Fibroblast of lung (primary cell): ENCODE data around the gene UBXN10. TPM values are rescaled to one million over a fixed set of nuclear protein-coding genes. Genes with fewer than 3 reads are reported as not detected.

Experiments
- DNase-seq, 2 donors: peaks; one replicate each; pipeline versions ENCODE4 v3.0.0 to v3.0.0-alpha.2; 2010; ENCODE audit warnings: low read depth in 2 of 2
- H2AFZ ChIP-seq: 2 replicates; pipeline ENCODE4 v1.5.1; 2012; ENCODE audit warnings: low read length, control low read depth, inconsistent platforms
- H3K27ac ChIP-seq: 2 replicates; pipeline ENCODE4 v1.5.1; 2011; ENCODE audit warnings: low read length, control low read depth; ENCODE audit not compliant: insufficient read depth
- H3K27me3 ChIP-seq: 2 replicates; pipeline ENCODE4 v1.5.1; 2011; ENCODE audit warnings: mild to moderate bottlenecking, low read length; ENCODE audit not compliant: control insufficient read depth, insufficient read depth
- H3K36me3 ChIP-seq: 2 replicates; pipeline ENCODE4 v1.5.1; 2011; ENCODE audit warnings: low read length; ENCODE audit not compliant: control insufficient read depth, insufficient read depth
- H3K4me1 ChIP-seq: 2 replicates; pipeline ENCODE4 v1.5.1; 2011; ENCODE audit warnings: low read length; ENCODE audit not compliant: control insufficient read depth, insufficient read depth; ENCODE audit errors: extremely low read depth
- H3K4me2 ChIP-seq: 2 replicates; pipeline ENCODE4 v1.5.1; 2011; ENCODE audit warnings: low read length, control low read depth; ENCODE audit not compliant: insufficient read depth; ENCODE audit errors: extremely low read depth
- H3K4me3 ChIP-seq, 4 experiments: fragments of 200-600 bp in 1 of 4; sonication (generic) in 1 of 4; replicated peaks in 1 of 4; 2 replicates each; pipeline ENCODE4 v1.5.1; 2011 to 2016; ENCODE audit warnings: low read length in 4 of 4, low read depth in 3 of 4, mild to moderate bottlenecking in 3 of 4, control low read depth in 2 of 4, inconsistent platforms in 1 of 4, mixed read lengths in 1 of 4; ENCODE audit not compliant: insufficient read depth in 1 of 4; ENCODE audit errors: control extremely low read depth in 1 of 4
- H3K79me2 ChIP-seq: 2 replicates; pipeline ENCODE4 v1.5.1; 2012; ENCODE audit warnings: mild to moderate bottlenecking, low read length, inconsistent platforms; ENCODE audit not compliant: control insufficient read depth, insufficient read depth
- H3K9ac ChIP-seq: 2 replicates; pipeline ENCODE4 v1.5.1; 2011; ENCODE audit warnings: mild to moderate bottlenecking, low read length, control low read depth; ENCODE audit not compliant: insufficient read depth
- H3K9me3 ChIP-seq: 2 replicates; pipeline ENCODE4 v1.5.1; 2012; ENCODE audit warnings: low read depth, low read length; ENCODE audit not compliant: control insufficient read depth, insufficient read depth
- H4K20me1 ChIP-seq: 2 replicates; pipeline ENCODE4 v1.5.1; 2011; ENCODE audit warnings: low read length; ENCODE audit not compliant: control insufficient read depth, insufficient read depth; ENCODE audit errors: extremely low read depth
- EZH2 ChIP-seq: IDR thresholded peaks from 2 replicates; pipeline ENCODE4 v1.5.1; 2012; ENCODE audit warnings: low read length, control low read depth, mild to moderate bottlenecking; ENCODE audit errors: missing control alignments
- polyA plus RNA-seq, 2 donors: library from polyadenylated mRNA; depleted of rRNA in 1 of 2; stranded (reverse) in 1 of 2; unstranded in 1 of 2; fragments of >200 nt; gene quantifications; 2 replicates each; pipeline ENCODE4 v1.2.1, GENCODE V29; 2011 to 2012; ENCODE audit warnings: missing spikeins in 1 of 2
- total RNA-seq: library from RNA; depleted of rRNA; stranded (reverse); fragments of >200 nt; gene quantifications from 2 replicates; pipeline ENCODE4 v1.2.1, GENCODE V29; 2014
- TF ChIP-seq, protein P1 (sequence below), 2 donors: IDR thresholded peaks in 1 of 2; conservative IDR thresholded peaks in 1 of 2; 1 replicate in 1 of 2; 2 replicates in 1 of 2; pipeline ENCODE4 v1.5.1; 2011 to 2012; ENCODE audit warnings: low read length in 2 of 2, control low read depth in 1 of 2, inconsistent platforms in 1 of 2, low read depth in 1 of 2, mild to moderate bottlenecking in 1 of 2

The UBXN10 gene
- total and polyA plus RNA-seq, 2 donors (not counting 1 experiment from before 2014, with no cell fraction given), result 0.33 TPM; not detected in 1

DNA sequence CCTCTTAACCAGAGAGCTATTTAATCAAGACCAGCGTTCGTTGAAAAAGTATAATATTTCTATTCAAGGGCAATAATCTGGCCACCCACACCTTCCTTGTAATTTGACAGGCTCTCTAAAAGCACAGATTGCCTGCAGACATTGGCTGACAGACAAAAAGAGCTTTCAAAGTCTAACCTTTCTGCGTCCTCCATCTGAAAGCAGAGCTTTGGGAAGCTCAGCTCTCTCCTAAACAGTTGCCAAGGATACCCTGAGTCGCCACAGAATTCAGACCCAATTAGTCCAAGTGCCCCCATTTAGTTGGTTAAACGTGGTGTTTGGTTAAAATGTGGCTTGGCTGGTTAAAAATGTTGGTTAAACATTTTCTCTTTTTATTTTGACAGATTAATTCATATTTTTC lies 34.1 kb downstream of the UBXN10 start:
- Histone ChIP-seq H3K79me2 (no peaks in the 10 kb centered on the region), H3K27me3 (peaks cover 18% of the 10 kb centered on the region), H3K9ac (no peak overlapping the region), H3K9me3 (no peaks in the 10 kb centered on the region), H3K4me3 (no peak overlapping the region), H4K20me1 (no peaks in the 10 kb centered on the region), H2AFZ (no peak overlapping the region), H3K27ac (no peak overlapping the region), H3K4me2 (no peak overlapping the region), H3K4me1 (no peaks in the 10 kb centered on the region), H3K36me3 (no peaks in the 10 kb centered on the region)
- no peak for TF ChIP-seq EZH2
- TF ChIP-seq, protein P1, sequence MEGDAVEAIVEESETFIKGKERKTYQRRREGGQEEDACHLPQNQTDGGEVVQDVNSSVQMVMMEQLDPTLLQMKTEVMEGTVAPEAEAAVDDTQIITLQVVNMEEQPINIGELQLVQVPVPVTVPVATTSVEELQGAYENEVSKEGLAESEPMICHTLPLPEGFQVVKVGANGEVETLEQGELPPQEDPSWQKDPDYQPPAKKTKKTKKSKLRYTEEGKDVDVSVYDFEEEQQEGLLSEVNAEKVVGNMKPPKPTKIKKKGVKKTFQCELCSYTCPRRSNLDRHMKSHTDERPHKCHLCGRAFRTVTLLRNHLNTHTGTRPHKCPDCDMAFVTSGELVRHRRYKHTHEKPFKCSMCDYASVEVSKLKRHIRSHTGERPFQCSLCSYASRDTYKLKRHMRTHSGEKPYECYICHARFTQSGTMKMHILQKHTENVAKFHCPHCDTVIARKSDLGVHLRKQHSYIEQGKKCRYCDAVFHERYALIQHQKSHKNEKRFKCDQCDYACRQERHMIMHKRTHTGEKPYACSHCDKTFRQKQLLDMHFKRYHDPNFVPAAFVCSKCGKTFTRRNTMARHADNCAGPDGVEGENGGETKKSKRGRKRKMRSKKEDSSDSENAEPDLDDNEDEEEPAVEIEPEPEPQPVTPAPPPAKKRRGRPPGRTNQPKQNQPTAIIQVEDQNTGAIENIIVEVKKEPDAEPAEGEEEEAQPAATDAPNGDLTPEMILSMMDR (conservative IDR thresholded peaks at IDR 0.05 in 1 of 2, IDR thresholded peaks at IDR 0.05 in 1 of 2; ENCODE audit: low read depth in 1 of 2, low read length in 2 of 2), result no peak
- no peak for DNase-seq

DNA sequence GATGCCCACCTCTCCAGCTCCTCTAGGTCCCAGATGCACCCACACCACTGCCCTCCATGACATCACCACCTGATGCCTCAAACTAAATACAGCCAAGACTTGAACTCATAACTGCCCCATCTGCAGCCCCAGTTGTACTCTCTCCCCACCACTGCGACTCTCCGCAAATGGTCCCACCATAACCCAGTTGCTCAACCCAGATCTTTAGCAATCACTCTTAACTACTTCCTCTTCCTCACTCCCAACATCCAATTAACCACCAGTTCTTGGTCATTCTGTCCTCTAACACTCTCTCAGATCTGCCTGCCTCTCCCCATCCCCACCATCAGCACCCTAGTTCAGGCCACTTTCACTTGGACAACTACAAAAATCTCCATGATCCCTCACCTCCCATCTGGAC lies 37.2 kb downstream of the UBXN10 start:
- no peaks in the 10 kb centered on the region for H3K9me3 ChIP-seq
- no peaks in the 10 kb centered on the region for H3K36me3 ChIP-seq
- H3K9ac ChIP-seq, result no peak overlapping the region
- no peaks in the 10 kb centered on the region for H3K79me2 ChIP-seq
- no peak for DNase-seq
- peaks cover 16% of the 10 kb centered on the region for H3K27me3 ChIP-seq
- no peak overlapping the region for H2AFZ ChIP-seq
- TF ChIP-seq, protein P1 (conservative IDR thresholded peaks at IDR 0.05 in 1 of 2, IDR thresholded peaks at IDR 0.05 in 1 of 2; ENCODE audit: low read depth in 1 of 2, low read length in 2 of 2), result no peak
- no peak for TF ChIP-seq EZH2
- no peak overlapping the region for H3K4me3 ChIP-seq
- no peaks in the 10 kb centered on the region for H3K4me1 ChIP-seq
- no peak overlapping the region for H3K27ac ChIP-seq
- H4K20me1 ChIP-seq, result no peaks in the 10 kb centered on the region
- no peak overlapping the region for H3K4me2 ChIP-seq

DNA sequence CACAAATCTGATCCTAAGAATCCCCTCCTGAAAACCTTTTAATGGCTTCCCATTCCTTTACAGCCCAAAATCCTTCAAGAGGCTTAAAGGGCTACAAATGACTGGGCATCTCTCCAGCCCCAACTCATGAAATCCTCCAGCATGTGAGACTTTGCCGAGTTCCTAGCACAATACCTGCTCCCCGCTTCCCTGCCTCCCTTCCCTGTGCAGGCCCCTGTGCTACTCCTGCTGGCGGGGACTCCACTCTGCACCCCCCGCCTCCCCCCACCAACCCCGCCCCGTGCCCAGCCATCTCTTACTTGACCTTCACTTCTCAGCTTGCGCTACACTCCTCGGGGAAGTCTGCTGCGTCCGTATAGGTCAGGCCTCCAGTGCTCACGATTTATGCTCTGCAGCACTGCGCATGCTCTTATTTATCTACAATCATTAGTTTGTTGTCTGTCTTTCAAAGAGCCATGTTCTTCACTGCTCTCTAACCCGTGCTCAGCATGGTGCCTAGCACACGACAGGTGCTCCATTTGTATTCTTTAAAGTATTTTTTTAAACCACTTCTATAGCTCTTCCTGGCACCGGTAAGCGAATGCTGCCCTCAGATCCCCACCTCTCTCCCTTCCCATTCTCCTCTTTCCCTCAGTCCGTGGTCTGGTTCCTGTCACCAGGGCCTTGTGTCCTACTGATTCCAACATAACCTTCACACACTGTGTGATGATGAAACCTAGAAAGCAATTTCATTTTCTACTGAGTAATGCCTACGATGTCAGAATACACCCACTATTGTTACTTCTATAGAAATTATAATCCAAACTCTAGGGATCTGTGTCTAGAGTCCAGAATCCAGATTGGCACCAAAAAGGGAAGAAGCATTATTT lies 37.9 kb downstream of the UBXN10 start:
- Histone ChIP-seq H3K27me3 (peaks cover 15% of the 10 kb centered on the region), H3K9ac (no peak overlapping the region), H3K9me3 (no peaks in the 10 kb centered on the region), H3K79me2 (no peaks in the 10 kb centered on the region), H3K4me3 (no peak overlapping the region), H3K27ac (no peak overlapping the region), H3K4me2 (no peak overlapping the region), H3K4me1 (no peaks in the 10 kb centered on the region), H2AFZ (no peak overlapping the region), H3K36me3 (no peaks in the 10 kb centered on the region), H4K20me1 (no peaks in the 10 kb centered on the region)
- DNase-seq, result no peak
- TF ChIP-seq, protein P1 (conservative IDR thresholded peaks at IDR 0.05 in 1 of 2, IDR thresholded peaks at IDR 0.05 in 1 of 2; ENCODE audit: low read depth in 1 of 2, low read length in 2 of 2), result no peak
- TF ChIP-seq EZH2, result no peak
